GDM1 (cell line): ENCODE results near the gene DNAH1.

Source experiments
- DNase-seq: peaks from one replicate; lab custom pipeline; 2025; lab: John Stamatoyannopoulos, UW

DNAH1 gene

GRCh38 chr3:52446631-52447511, 130.8 kb downstream of the DNAH1 start:
- peak; percentile 45 for DNase-seq

GRCh38 chr3:52447512-52448355, 131.6 kb downstream of the DNAH1 start:
- DNase-seq: no peak
